CD4-positive, alpha-beta T cell treated with Interleukin-12 subunit alpha and Interleukin-12 subunit beta, for 1 hour (primary cell): ENCODE measurements around the gene ATP11C.
"Not testable (repeated sequence)": the region's sequence is repeated elsewhere in the genome, so short reads cannot be mapped to it uniquely, and the experiment has no call there.

ENCODE experiments used
- DNase-seq: peaks from one replicate; pipeline ENCODE4 v3.0.0-alpha.2; 2020

Gene ATP11C

DNA sequence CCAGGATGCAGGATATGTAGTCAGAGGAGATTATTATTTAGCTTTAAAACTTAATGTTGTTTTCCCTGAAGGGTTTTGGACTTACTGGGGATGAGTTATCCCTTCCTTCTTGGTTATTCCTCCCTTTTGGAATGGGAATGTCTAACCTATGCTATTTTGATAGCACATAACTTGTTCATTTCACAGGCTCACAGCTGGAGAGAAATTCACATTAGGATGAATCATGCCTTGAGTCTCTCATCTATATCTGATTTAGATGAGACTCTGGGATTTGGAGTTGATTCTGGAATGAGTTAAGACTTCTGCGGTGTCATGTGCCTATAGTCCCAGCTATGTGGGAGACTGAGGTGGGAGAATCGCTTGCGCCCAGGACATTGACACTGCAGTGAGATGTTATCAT lies 81.1 kb downstream of the ATP11C start:
- no peak for DNase-seq

DNA sequence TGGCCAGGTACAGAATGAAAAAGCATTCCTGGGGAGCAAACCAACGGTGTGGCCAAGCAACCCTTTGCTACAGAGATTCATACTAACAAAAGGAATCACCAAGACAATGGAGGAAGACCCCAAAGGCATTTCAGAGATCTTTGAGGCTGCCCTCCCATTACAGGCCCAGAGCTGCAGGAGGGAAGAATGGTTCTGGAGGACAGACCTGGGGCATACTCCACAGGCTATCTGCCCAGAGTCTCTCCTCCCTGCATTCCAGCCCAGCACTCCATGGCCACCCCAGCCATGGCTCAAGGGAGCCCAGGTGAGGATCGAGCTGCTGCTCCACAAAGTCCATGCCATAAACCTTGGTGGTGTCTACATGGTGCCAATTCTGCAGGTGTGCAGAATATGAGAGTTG lies 81.9 kb downstream of the ATP11C start:
- DNase-seq = no peak

DNA sequence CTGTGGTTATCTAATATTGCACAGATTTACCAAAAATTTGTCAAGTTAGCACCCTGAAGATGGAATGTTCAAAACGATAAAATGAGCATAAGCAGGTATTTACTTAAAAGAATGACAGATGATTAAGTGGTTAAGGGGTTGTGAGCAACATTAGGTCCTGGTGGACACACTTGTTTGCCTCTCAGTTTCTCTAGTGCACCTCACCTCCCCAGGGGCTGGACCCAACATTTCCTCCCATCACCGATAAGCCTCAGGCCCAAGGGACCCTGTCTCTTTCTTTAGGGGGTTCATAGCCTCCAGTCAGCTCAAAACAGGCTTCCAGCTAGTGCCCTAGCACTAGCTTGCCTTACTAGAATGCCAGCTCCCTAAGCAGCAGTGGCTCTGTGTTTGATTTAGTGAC lies 88.0 kb downstream of the ATP11C start:
- no peak for DNase-seq

- no peak for DNase-seq
Measured at GRCh38 chrX:139844163-139844562, 88.7 kb downstream of the ATP11C start.

DNA sequence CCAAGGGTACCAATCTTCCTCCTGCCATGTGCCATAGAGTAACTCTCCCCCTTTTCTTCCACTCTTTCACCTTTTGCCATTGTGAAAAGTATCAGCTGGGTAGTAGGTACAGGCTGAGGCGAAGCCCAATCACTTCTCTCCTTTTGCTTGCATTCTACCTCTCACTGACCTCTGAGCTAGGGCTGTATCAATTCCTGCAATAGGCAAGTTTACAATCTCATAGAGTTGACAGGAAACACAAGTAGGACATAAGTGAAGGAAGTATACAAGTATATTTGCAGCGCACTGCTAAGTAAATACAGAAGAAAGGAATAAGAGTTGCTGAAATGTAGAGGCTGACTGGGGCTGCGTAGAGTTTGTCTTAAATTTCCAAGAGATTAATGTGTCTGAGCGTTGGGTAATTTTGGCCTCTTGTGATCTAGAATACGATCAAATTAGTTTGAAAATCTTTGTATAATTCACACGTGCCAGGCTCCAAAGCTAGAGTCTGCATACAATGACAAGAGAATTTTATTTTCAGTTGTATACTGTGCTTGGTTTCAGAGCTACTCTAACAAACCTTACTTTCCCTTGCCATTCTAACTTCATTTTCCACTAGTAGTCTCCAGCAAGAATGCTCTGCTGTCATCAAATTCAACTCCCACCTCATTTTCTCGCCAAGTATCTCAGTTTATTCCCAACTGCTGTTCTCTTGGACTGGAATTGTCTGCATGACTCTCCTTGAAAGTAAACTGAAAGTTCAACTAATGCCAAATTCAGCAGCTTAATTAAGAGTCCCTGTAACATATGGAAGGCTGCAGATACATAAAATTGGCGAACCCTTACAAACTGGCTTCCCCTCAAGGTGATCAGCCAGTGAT lies 90.3 kb downstream of the ATP11C start:
- DNase-seq = no peak

DNA sequence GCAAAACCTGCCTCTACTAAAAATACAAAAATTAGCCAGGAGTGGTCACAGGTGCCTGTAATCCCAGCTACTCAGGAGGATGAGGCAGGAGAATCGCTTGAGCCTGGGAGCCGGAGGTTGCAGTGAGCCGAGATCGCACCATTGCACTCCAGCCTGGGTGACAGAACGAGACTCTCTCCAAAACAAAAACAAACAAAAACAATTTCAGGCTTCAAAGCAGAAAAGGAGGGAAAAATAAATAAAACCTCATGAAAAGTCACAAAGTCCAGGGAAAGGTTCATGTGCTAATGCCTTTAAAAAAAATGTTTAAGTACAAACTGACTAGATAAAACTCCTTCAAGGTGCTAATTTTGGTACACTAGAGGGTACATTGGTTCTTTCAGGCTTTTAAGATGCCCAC lies 96.5 kb downstream of the ATP11C start:
- not testable (repeated sequence) for DNase-seq

- no peak for DNase-seq
Measured at GRCh38 chrX:139834879-139835278, 98.0 kb downstream of the ATP11C start.

- DNase-seq = no peak
Measured at GRCh38 chrX:139832718-139833309, 100.0 kb downstream of the ATP11C start.

- DNase-seq = no peak
Measured at GRCh38 chrX:139831675-139832456, 101.0 kb downstream of the ATP11C start.

DNA sequence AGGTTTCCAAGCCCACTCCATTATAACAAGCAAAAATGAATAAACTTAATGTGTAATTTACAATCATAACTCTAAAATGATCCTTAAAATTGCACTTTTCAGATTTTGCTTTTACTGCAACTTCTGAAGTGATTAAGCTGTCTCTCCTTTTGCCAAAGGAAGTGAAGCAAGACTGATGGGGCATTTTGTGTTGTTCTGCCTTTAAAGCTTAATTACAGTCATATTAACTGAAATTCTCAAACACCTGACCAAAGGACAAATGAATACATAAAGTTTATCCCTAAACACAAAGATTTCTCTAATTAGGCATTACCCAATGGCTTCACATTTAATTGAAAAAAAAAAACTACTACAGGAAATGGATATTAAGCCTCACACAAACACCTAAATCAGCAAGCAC lies 101.8 kb downstream of the ATP11C start:
- no peak for DNase-seq

DNA sequence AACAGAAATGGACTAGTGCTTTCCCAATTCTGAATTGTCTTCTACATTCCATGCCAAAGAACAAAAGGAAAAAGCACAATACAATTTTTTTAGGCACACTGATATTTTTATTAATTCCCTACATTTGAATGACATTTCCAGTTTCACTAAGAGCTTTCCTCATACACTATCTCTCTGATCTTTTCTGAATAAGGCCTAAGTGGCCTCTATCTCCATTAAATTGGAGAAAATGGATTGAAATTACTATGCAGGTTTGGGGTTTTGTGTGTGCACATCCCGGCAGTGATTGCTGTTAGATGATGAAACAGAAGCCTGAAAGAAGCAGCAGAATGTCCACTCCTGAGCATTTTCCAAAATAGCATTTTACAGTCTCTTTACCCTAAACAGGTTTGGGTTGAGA lies 104.0 kb downstream of the ATP11C start:
- no peak for DNase-seq

GRCh38 chrX:139828033-139828432 lies 104.8 kb downstream of the ATP11C start:
- DNase-seq = no peak

GRCh38 chrX:139826065-139827044 lies 106.5 kb downstream of the ATP11C start:
- DNase-seq = no peak

- no peak for DNase-seq
Measured at GRCh38 chrX:139825618-139826017, 107.2 kb downstream of the ATP11C start.

GRCh38 chrX:139823806-139824205 lies 109.0 kb downstream of the ATP11C start:
- no peak for DNase-seq

GRCh38 chrX:139820358-139820984 lies 112.4 kb downstream of the ATP11C start:
- DNase-seq = no peak

DNA sequence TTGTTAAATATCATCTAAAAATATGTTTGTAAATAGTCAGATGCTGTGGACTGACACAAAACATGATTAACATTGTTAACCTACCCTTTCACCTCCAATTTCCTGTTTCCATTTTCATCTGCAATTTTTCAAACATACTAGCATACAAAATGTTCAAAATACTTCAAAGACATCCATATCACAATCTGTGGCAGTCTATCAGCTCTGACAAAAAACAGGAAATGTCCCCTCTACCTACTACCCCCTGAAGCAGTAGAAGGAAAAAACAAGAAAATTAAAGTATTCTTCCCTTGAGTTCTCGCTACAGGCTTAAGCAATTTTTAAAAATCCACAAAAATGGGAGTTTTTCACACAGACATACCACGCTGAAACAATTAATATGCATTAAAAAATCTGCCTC lies 116.6 kb downstream of the ATP11C start:
- DNase-seq = no peak

- DNase-seq = no peak
Measured at GRCh38 chrX:139815771-139816170, 117.1 kb downstream of the ATP11C start.

GRCh38 chrX:139811942-139812629 lies 120.8 kb downstream of the ATP11C start:
- no peak for DNase-seq

- no peak for DNase-seq
Measured at GRCh38 chrX:139804482-139804881, 128.4 kb downstream of the ATP11C start.

DNA sequence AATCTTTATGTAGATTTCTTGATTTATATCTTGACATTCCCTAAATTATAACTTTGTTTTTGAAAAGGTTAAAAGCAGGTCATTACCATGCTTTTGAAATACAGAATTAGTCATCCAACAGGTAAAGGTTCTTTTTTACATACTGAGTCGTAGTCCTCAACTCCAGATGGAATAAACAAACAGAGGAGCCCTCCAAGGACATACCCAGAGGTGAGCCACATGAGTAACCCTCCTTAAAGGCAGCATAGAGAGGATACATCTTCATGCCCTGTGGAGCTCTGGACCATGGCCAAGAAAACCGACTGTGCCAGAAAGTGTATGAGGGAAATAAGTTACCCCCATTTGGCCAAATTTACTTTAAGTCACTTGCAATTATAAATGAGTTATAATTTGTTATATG lies 129.6 kb downstream of the ATP11C start:
- DNase-seq = no peak
